Measurements from ENCODE around the gene MALSU1.

MALSU1 gene

DNA sequence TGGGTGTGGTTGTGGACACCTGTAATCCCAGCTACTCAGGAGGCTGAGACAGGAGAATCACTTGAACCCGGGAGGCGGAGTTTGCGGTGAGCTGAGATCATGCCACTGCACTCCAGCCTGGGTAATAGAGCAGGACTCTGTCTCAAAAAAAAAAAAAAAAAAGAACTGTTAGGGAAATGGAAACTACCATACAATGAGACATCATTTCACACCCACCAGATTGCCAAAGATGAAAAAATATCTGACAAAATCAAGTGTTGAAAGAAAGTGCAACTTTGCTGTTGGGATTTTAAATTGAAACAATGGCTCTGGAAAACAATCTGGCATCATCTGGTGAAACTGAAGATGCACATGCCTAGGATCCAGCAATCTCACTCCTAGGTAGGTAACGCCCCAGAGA, 16.1 kb upstream of the MALSU1 start:
- DNase-seq (ENCODE audit: low spot score) = no peak
- TF ChIP-seq, protein P1, sequence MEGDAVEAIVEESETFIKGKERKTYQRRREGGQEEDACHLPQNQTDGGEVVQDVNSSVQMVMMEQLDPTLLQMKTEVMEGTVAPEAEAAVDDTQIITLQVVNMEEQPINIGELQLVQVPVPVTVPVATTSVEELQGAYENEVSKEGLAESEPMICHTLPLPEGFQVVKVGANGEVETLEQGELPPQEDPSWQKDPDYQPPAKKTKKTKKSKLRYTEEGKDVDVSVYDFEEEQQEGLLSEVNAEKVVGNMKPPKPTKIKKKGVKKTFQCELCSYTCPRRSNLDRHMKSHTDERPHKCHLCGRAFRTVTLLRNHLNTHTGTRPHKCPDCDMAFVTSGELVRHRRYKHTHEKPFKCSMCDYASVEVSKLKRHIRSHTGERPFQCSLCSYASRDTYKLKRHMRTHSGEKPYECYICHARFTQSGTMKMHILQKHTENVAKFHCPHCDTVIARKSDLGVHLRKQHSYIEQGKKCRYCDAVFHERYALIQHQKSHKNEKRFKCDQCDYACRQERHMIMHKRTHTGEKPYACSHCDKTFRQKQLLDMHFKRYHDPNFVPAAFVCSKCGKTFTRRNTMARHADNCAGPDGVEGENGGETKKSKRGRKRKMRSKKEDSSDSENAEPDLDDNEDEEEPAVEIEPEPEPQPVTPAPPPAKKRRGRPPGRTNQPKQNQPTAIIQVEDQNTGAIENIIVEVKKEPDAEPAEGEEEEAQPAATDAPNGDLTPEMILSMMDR (IDR thresholded peaks at IDR 0.05; ENCODE audit: extremely low read depth, insufficient read depth, missing control alignments) = no peak
- in situ Hi-C loops (cut with MboI; ENCODE audit: low pct_unique_long_range_greater_than_20kb, low sequenced_read_pairs, unreplicated experiment) = no loop called here

DNA sequence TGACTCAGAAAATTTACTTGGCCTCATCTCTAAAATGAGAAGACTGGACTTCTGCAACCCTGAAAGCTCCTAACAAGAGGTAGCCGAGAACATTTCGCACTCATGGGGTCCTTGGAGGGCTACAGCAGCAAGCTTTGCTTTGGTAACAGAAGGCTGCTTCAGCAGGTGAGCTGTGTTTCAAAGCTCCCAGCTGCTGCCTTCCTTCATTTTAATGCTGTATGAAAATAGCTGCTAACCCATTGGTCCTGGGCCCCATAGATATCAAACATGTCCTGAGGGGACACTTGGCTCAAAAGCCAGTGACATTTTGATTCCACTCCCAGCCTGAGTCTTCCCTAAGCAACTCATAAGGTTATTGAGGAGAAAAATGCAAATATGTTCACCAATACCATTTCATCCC, 14.3 kb upstream of the MALSU1 start:
- TF ChIP-seq, protein P1 (IDR thresholded peaks at IDR 0.05; ENCODE audit: extremely low read depth, insufficient read depth, missing control alignments) = no peak
- in situ Hi-C loops (cut with MboI; ENCODE audit: low pct_unique_long_range_greater_than_20kb, low sequenced_read_pairs, unreplicated experiment) = no loop called here
- DNase-seq (ENCODE audit: low spot score) = no peak

DNA sequence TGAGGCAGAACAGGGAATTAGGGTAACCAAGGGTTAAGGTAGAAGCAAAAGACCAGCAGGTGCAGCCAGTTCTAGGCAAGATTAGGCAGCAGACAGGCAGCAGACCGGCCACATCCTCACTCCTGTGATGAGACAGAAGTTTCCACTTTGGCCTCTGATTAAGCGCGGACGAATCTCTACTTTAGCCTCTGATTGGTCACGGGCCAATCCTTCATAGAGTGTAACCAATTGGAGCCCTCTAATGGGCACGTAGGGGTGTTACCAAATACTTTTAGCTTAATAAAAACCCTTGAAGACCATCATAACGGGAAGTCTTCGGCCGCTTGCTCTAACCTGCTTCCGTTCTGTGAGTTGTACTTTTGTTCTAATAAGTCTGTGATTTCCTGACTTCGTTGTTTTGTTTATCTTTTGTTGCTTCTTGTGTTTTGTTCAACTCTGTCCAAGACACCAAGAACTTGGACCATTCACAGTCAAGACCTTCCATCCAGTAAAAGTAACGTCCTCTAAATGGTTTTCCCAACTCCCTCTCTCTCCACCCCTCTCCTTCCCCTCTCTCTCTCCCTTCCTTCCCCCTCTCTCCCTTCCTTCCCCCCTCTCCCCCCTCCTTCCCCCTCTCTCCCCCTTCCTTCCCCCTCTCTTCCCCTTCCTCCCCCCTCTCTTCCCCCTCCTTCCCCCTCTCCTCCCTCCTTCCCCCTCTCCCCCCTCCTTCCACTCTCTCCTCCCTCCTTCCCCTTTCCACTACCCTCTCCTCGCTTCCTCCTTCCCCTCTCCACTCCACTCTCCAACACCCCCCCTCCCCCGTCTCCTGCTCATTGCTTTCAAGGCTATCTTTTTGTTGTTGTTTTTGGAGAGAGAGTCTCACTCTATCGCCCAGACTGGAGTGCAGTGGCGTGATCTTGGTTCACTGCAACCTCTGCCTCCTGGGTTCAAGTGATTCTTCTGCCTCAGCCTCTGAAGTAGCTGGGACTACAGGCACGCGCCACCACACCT, 13.2 kb upstream of the MALSU1 start:
- DNase-seq (ENCODE audit: low spot score) = no peak
- in situ Hi-C loops (cut with MboI; ENCODE audit: low pct_unique_long_range_greater_than_20kb, low sequenced_read_pairs, unreplicated experiment) = no loop called here
- TF ChIP-seq, protein P1 (IDR thresholded peaks at IDR 0.05; ENCODE audit: extremely low read depth, insufficient read depth, missing control alignments) = no peak

DNA sequence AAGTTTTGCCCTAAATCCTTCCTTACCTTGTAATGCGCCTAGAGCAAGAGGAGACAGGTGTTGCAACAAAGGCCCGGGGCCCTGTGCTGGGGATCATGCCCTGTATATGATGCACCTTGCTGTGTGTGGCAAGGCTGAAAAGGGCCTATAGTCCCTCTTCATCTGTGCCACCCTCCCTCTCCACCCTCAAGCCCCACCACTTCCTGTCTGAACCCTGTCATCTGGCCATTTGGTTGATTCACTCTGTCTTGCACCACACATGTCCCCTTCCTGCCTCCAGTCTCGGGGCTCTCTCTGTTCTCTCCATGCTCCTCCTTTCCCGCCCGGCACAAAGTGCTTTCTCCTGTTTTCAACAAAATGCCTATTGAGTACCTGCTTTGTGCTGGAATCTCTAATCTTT, 11.5 kb upstream of the MALSU1 start:
- in situ Hi-C loops (cut with MboI; ENCODE audit: low pct_unique_long_range_greater_than_20kb, low sequenced_read_pairs, unreplicated experiment) = no loop called here
- no peak for DNase-seq (ENCODE audit: low spot score)
- TF ChIP-seq, protein P1 (IDR thresholded peaks at IDR 0.05; ENCODE audit: extremely low read depth, insufficient read depth, missing control alignments) = no peak

DNA sequence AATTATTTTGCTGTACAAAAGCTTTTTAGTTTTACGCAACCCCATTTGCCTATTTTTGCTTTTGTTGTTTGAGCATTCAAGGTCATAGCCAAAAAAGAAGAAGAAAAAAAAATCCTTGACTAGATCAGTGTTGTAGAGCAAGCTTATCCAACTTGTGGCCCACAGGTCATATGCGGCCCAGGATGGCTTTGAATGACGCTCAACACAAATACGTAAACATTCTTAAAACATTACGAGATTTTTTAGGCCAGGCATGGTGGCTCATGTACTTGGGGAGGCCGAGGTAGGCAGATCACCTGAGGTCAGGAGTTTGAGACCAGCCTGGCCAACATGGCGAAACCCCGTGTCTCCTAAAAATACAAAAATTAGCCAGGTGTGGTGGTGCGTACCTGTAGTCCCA, 8.1 kb upstream of the MALSU1 start:
- in situ Hi-C loops (cut with MboI; ENCODE audit: low pct_unique_long_range_greater_than_20kb, low sequenced_read_pairs, unreplicated experiment) = no loop called here
- TF ChIP-seq, protein P1 (IDR thresholded peaks at IDR 0.05; ENCODE audit: extremely low read depth, insufficient read depth, missing control alignments) = no peak
- DNase-seq (ENCODE audit: low spot score) = no peak

DNA sequence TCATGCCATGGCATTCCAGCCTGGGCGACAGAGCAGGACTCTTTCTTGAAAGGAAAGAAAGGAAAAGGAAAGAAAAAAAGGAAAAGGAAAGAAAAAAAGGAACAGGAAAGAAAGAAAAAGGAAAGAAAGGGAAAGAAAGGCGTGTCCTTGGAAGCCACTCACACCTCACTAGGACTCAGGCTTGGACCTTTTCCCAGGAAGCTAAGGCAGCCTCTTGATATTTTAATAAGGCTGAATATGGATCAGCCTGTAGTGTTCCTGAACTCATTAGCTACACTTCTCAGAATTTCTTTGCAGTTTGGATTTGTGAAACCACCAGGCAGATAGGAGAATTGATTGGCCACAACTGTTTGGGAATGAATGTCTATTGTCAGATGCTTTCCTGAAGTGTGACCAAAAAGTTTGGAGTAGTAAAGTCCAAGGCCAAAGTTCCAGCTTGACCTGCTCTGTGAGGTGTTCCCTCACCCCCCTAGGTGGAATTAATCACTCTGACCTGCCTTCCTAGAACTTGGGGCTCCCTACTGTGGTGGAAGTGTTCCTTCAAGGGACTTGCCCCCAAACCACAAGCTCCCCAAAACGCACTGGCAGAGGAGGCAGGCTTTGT, 7.1 kb upstream of the MALSU1 start:
- in situ Hi-C loops (cut with MboI; ENCODE audit: low pct_unique_long_range_greater_than_20kb, low sequenced_read_pairs, unreplicated experiment) = no loop called here
- TF ChIP-seq, protein P1 (IDR thresholded peaks at IDR 0.05; ENCODE audit: extremely low read depth, insufficient read depth, missing control alignments) = no peak
- DNase-seq (ENCODE audit: low spot score) = no peak

Measured in GM13977 (cell line).